ENCODE measurements around the gene LRMDA. TPM values are rescaled to one million over a fixed set of nuclear protein-coding genes. Genes with fewer than 3 reads are reported as not detected.

Gene LRMDA
- total and polyA plus RNA-seq, 2 of the 8 experiments (the other 6 are each of a cell fraction or from before 2014, with no cell fraction given): 0.86 to 2.8 TPM

- H3K36me3 ChIP-seq (ENCODE audit: control insufficient read depth in 2 of 4, insufficient read depth in 4 of 4, low read length in 3 of 4): no peaks in the 10 kb centered on the region
- H3K27ac ChIP-seq (ENCODE audit: low read depth, low read length): no peak overlapping the region
- no peak for FAIRE-seq
- H2BK20ac ChIP-seq (ENCODE audit: low read length): no peak overlapping the region
- H3K56ac ChIP-seq (replicated peaks; ENCODE audit: insufficient read length, low read depth, low read length): no peak overlapping the region
- POLR2A ChIA-PET (ENCODE audit: partially characterized antibody): no interaction called here
- H3K14ac ChIP-seq (ENCODE audit: insufficient read length): no peak overlapping the region
- no peak overlapping the region for H3K18ac ChIP-seq (ENCODE audit: extremely low read depth, low read length)
- no peaks in the 10 kb centered on the region for H3K79me2 ChIP-seq (ENCODE audit: control insufficient read depth in 1 of 2, insufficient read depth in 2 of 2, low read length in 2 of 2)
- H3K4ac ChIP-seq (replicated peaks; ENCODE audit: insufficient read length, low read depth, low read length): no peak overlapping the region
- no peak overlapping the region for H2BK5ac ChIP-seq (ENCODE audit: low read depth, low read length)
- no peaks in the 10 kb centered on the region for H4K20me1 ChIP-seq (replicated peaks in 1 of 2; ENCODE audit: control insufficient read depth in 1 of 2, insufficient read depth in 2 of 2, low read length in 2 of 2)
- no peak overlapping the region for H3K23ac ChIP-seq (ENCODE audit: insufficient read length)
- WGBS, 2 experiments (ENCODE audit: extremely low coverage in 1 of 2, insufficient coverage in 1 of 2, insufficient read length in 1 of 2, insufficient replicate concordance in 2 of 2, low coverage in 1 of 2, low lambda C conversion rate in 2 of 2, missing lambda C conversion rate in 1 of 2): 88% methylated on average over 8 of the region's 8 CpGs; no CpG with 5 or more reads in 1 of the 2 experiments
- H3K4me2 ChIP-seq (ENCODE audit: insufficient read depth in 1 of 2, low read depth in 2 of 2, low read length in 2 of 2): no peak overlapping the region
- no peak overlapping the region for H2AFZ ChIP-seq (ENCODE audit: low read length)
- no peaks in the 10 kb centered on the region for H3K9me3 ChIP-seq (ENCODE audit: insufficient read depth in 2 of 2, low read depth in 1 of 2, low read length in 1 of 2)
- H3K9ac ChIP-seq (replicated peaks in 1 of 4; ENCODE audit: extremely low read depth in 1 of 4, low read depth in 3 of 4, low read length in 3 of 4): no peak overlapping the region
- H3K23me2 ChIP-seq (ENCODE audit: low read depth, low read length): no peaks in the 10 kb centered on the region
- H2BK120ac ChIP-seq (replicated peaks; ENCODE audit: low read depth, low read length): no peak overlapping the region
- no peak overlapping the region for H2AK5ac ChIP-seq (ENCODE audit: low read depth, low read length)
- no peak overlapping the region for H4K8ac ChIP-seq (ENCODE audit: extremely low read depth, insufficient read depth, low read length)
- CTCF ChIA-PET (ENCODE audit: partially characterized antibody): interaction anchor here (0.7 to 1.9 kb wide), 2 partner anchors 13 to 166 kb away, joined by 3 to 4 read pairs; no protein-coding TSS in a partner anchor
- no peak overlapping the region for H3K4me3 ChIP-seq (ENCODE audit: extremely low read depth in 1 of 4, insufficient read depth in 2 of 4, low read depth in 3 of 4, low read length in 4 of 4)
- no peak overlapping the region for H4K5ac ChIP-seq (ENCODE audit: insufficient read length, low read depth, low read length)
- DNase-seq (ENCODE audit: low read depth in 1 of 2, low spot score in 2 of 2): no peak
- no peak overlapping the region for H2BK12ac ChIP-seq (ENCODE audit: low read depth, low read length)
- no peak overlapping the region for H4K91ac ChIP-seq (replicated peaks; ENCODE audit: insufficient read length, low read length)
- H3K27me3 ChIP-seq (replicated peaks in 1 of 4; ENCODE audit: control insufficient read depth in 3 of 4, extremely low read depth in 1 of 4, insufficient read depth in 3 of 4, low read length in 3 of 4): no peaks in the 10 kb centered on the region
- H3K79me1 ChIP-seq (ENCODE audit: low read depth, low read length): no peaks in the 10 kb centered on the region
- no peak overlapping the region for H2BK15ac ChIP-seq (ENCODE audit: low read length)
- peaks cover 0 to 7% (median 0%) of the 10 kb centered on the region in 4 experiments; a peak in 3 of 7 replicates for H3K4me1 ChIP-seq (replicated peaks in 1 of 4; ENCODE audit: control insufficient read depth in 3 of 4, insufficient read depth in 4 of 4, low read length in 3 of 4)
- no peak for TF ChIP-seq ASH2L (IDR thresholded peaks at IDR 0.05; ENCODE audit: low read length)
- no peak for TF ChIP-seq RNF2 (IDR thresholded peaks at IDR 0.05; ENCODE audit: borderline replicate concordance, low read depth, low read length, missing control alignments, poor library complexity, severe bottlenecking)
- no peak for TF ChIP-seq SUZ12 (IDR thresholded peaks at IDR 0.05; ENCODE audit: low read length)
- TF ChIP-seq YY1 (IDR thresholded peaks at IDR 0.05; ENCODE audit: low read depth, low read length): no peak
Observed at GRCh38 chr10:76190634-76191270, 759.3 kb downstream of the LRMDA start.
